HepG2 (cell line): ENCODE measurements around the gene COMMD7. TPM values are rescaled to one million over a fixed set of nuclear protein-coding genes. Genes with fewer than 3 reads are reported as not detected.

Source experiments
- ATAD3A ChIP-seq: sonication (generic); formaldehyde crosslinking; IDR thresholded peaks from 2 replicates; pipeline ENCODE4 v1.4.0; 2020; ENCODE audit warnings: missing genetic modification reagents
- FOXK1 ChIP-seq: sonication (generic); formaldehyde crosslinking; IDR thresholded peaks from 2 replicates; pipeline ENCODE4 v1.4.0; 2020; ENCODE audit warnings: low read depth, missing genetic modification reagents, borderline replicate concordance
- KLF9 ChIP-seq: IDR thresholded peaks from 2 replicates; pipeline ENCODE4 v1.6.1; 2016; ENCODE audit warnings: low read depth
- MED13 ChIP-seq: sonication (generic); formaldehyde crosslinking; IDR thresholded peaks from 2 replicates; pipeline ENCODE4 v1.5.0; 2020; ENCODE audit warnings: missing genetic modification reagents
- MTF2 ChIP-seq: sonication (generic); formaldehyde crosslinking; IDR thresholded peaks from 2 replicates; pipeline ENCODE4 v1.5.0; 2020; ENCODE audit warnings: missing genetic modification reagents, borderline replicate concordance
- SALL1 ChIP-seq: sonication (generic); formaldehyde crosslinking; IDR thresholded peaks from 2 replicates; pipeline ENCODE4 v1.8.0; 2022; ENCODE audit warnings: mild to moderate bottlenecking, missing genetic modification reagents
- SP2 ChIP-seq: sonication (generic); formaldehyde crosslinking; IDR thresholded peaks from 2 replicates; pipeline ENCODE4 v1.5.1; 2020; ENCODE audit warnings: mild to moderate bottlenecking, missing genetic modification reagents
- SRSF9 ChIP-seq: fragments of 200-400 bp; formaldehyde crosslinking; IDR thresholded peaks from 2 replicates; pipeline ENCODE4 v1.6.1; 2018; ENCODE audit warnings: borderline replicate concordance, mild to moderate bottlenecking, low read depth, low read length; ENCODE audit not compliant: insufficient read depth, poor library complexity, severe bottlenecking
- ZFYVE20 ChIP-seq: sonication (generic); formaldehyde crosslinking; IDR thresholded peaks from 2 replicates; pipeline ENCODE4 v1.8.0; 2023; ENCODE audit warnings: low read depth, mild to moderate bottlenecking, moderate library complexity, missing genetic modification reagents, borderline replicate concordance
- ZNF138 ChIP-seq: sonication (generic); formaldehyde crosslinking; IDR thresholded peaks from 2 replicates; pipeline ENCODE4 v1.5.0; 2020; ENCODE audit warnings: mild to moderate bottlenecking, low read depth, missing genetic modification reagents
- ZNF234 ChIP-seq: sonication (generic); formaldehyde crosslinking; conservative IDR thresholded peaks from 2 replicates; pipeline ENCODE4 v1.5.1; 2020; ENCODE audit warnings: mild to moderate bottlenecking, missing genetic modification reagents
- ZNF547 ChIP-seq: sonication (generic); formaldehyde crosslinking; IDR thresholded peaks from 2 replicates; pipeline ENCODE4 v1.5.1; 2020; ENCODE audit warnings: mild to moderate bottlenecking, missing genetic modification reagents
- ZNF607 ChIP-seq: sonication (generic); formaldehyde crosslinking; IDR thresholded peaks from 2 replicates; pipeline ENCODE4 v1.5.1; 2020; ENCODE audit warnings: missing genetic modification reagents, mild to moderate bottlenecking, borderline replicate concordance
- ZNF615 ChIP-seq: sonication (generic); formaldehyde crosslinking; IDR thresholded peaks from 2 replicates; pipeline ENCODE4 v1.5.0; 2020; ENCODE audit warnings: mild to moderate bottlenecking, missing genetic modification reagents, borderline replicate concordance
- polyA plus RNA-seq, 8 experiments: library from polyadenylated mRNA; depleted of rRNA in 3 of 8; stranded (reverse) in 7 of 8; unstranded in 1 of 8; fragments of >200 nt; fragmentation: Illumina TruSeq in 4 of 8; extraction: Trizol in 4 of 8; gene quantifications; 2 replicates each; pipeline versions ENCODE4 v1.2.1 to v1.2.3, GENCODE V29; 2011 to 2016; ENCODE audit warnings: low read depth in 4 of 8, missing spikeins in 1 of 8, mixed read lengths in 1 of 8; ENCODE audit not compliant: insufficient read depth in 1 of 8
- total RNA-seq, 5 experiments: library from RNA; depleted of rRNA; stranded (reverse); fragments of >200 nt; fragmentation: Illumina TruSeq; extraction: Trizol; gene quantifications; 2 replicates each; pipeline ENCODE4 v1.2.3, GENCODE V29; 2016; ENCODE audit warnings: low read depth in 1 of 5
- TF ChIP-seq, protein P1 (sequence below): sonication (generic); formaldehyde crosslinking; IDR thresholded peaks from 2 replicates; pipeline ENCODE4 v1.9.0; 2021; ENCODE audit warnings: missing genetic modification reagents, mild to moderate bottlenecking, borderline replicate concordance
- TF ChIP-seq, protein P2 (sequence below): sonication (generic); formaldehyde crosslinking; IDR thresholded peaks from 2 replicates; pipeline ENCODE4 v1.8.0; 2022; ENCODE audit warnings: low read depth, missing genetic modification reagents
- TF ChIP-seq, protein P3 (sequence below): sonication (generic); formaldehyde crosslinking; conservative IDR thresholded peaks from 2 replicates; pipeline ENCODE4 v1.4.0; 2020; ENCODE audit warnings: missing genetic modification reagents
- TF ChIP-seq, protein P4 (sequence below): IDR thresholded peaks from 2 replicates; pipeline ENCODE4 v1.6.1; 2016; ENCODE audit warnings: mild to moderate bottlenecking, missing biosample characterization, missing genetic modification reagents
- TF ChIP-seq, protein P5 (sequence below): sonication (generic); formaldehyde crosslinking; IDR thresholded peaks from 2 replicates; pipeline ENCODE4 v1.8.1; 2023; ENCODE audit warnings: mild to moderate bottlenecking, missing genetic modification reagents
- TF ChIP-seq, protein P6 (sequence below): sonication (generic); formaldehyde crosslinking; IDR thresholded peaks from 2 replicates; pipeline ENCODE4 v1.4.0; 2020; ENCODE audit warnings: missing genetic modification reagents

Gene COMMD7
- total and polyA plus RNA-seq, 2 of the 13 experiments (the other 11 are each of a cell fraction or from before 2014, with no cell fraction given) = 42.1 to 53.3 TPM

DNA sequence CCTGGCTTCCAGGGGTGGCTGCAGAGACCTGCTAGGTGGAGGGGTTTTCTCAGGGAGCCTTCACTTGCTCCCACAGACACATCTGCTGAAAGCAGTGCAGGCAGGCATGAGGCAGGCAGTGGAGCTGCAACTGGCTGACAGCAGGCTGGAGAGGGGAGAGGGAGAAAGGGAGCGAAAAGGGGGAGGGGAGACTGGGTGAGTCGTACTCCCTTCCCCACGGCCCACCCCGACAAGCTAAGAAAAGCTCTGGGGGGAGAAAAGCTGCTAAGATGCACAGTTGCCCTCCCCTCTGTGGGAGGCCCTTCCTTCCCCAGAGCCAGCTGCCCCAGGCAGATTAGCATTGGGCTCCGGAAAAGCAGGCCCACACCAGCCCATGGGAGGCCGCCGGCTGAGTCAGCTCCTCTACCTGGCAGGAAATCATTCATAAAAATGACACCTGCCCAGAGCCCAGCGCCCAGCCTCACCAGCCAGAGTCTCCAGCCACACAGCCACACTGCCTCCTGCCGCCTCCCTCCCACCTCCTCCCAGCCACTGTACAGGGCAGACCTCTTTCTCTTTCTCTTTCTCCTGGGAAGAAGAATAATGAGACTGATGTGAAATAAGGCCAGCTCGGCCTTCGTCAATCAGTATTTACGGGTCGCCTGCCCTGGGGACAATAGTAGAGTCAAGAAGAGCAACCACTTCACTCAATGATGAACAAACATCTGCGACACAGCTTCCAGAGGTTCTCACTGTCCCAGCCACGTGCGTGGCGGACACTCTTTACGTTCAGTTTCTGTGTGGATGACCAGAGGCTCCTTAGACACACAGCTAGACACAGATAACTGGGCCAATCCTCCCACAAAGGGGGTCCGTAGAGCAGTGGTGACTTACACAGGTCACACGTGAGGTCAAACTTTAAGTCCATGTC, 61.8 kb downstream of the COMMD7 start (continued):
- TF ChIP-seq, protein P1, sequence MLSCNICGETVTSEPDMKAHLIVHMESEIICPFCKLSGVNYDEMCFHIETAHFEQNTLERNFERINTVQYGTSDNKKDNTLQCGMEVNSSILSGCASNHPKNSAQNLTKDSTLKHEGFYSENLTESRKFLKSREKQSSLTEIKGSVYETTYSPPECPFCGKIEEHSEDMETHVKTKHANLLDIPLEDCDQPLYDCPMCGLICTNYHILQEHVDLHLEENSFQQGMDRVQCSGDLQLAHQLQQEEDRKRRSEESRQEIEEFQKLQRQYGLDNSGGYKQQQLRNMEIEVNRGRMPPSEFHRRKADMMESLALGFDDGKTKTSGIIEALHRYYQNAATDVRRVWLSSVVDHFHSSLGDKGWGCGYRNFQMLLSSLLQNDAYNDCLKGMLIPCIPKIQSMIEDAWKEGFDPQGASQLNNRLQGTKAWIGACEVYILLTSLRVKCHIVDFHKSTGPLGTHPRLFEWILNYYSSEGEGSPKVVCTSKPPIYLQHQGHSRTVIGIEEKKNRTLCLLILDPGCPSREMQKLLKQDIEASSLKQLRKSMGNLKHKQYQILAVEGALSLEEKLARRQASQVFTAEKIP (CRISPR knock-in tag) = no peak
- TF ChIP-seq ATAD3A (CRISPR knock-in tag) (no peak), SALL1 (CRISPR knock-in tag) (peak; percentile 55), ZNF138 (no peak), FOXK1 (CRISPR knock-in tag) (no peak), ZNF234 (CRISPR knock-in tag) (no peak), SRSF9 (no peak), SP2 (CRISPR knock-in tag) (no peak), MED13 (no peak), MTF2 (CRISPR knock-in tag) (no peak; the same call in 1 of the 2 replicates), ZNF547 (CRISPR knock-in tag) (peak; percentile 11; the same call in 1 of the 2 replicates), ZNF607 (CRISPR knock-in tag) (no peak), ZNF615 (CRISPR knock-in tag) (no peak), KLF9 (CRISPR knock-in tag) (no peak), ZFYVE20 (CRISPR knock-in tag) (no peak)
- TF ChIP-seq, protein P2, sequence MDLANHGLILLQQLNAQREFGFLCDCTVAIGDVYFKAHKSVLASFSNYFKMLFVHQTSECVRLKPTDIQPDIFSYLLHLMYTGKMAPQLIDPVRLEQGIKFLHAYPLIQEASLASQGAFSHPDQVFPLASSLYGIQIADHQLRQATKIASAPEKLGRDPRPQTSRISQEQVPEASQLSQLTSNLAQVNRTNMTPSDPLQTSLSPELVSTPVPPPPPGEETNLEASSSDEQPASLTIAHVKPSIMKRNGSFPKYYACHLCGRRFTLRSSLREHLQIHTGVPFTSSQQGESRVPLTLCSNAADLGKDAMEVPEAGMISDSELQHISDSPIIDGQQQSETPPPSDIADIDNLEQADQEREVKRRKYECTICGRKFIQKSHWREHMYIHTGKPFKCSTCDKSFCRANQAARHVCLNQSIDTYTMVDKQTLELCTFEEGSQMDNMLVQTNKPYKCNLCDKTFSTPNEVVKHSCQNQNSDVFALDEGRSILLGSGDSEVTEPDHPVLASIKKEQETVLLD (CRISPR knock-in tag) = no peak
- TF ChIP-seq, protein P3, sequence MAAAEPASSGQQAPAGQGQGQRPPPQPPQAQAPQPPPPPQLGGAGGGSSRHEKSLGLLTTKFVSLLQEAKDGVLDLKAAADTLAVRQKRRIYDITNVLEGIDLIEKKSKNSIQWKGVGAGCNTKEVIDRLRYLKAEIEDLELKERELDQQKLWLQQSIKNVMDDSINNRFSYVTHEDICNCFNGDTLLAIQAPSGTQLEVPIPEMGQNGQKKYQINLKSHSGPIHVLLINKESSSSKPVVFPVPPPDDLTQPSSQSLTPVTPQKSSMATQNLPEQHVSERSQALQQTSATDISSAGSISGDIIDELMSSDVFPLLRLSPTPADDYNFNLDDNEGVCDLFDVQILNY (CRISPR knock-in tag) = peak; percentile 60; the same call in 1 of the 2 replicates
- TF ChIP-seq, protein P4, sequence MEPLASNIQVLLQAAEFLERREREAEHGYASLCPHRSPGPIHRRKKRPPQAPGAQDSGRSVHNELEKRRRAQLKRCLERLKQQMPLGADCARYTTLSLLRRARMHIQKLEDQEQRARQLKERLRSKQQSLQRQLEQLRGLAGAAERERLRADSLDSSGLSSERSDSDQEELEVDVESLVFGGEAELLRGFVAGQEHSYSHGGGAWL (CRISPR knock-in tag) = no peak
- TF ChIP-seq, protein P5, sequence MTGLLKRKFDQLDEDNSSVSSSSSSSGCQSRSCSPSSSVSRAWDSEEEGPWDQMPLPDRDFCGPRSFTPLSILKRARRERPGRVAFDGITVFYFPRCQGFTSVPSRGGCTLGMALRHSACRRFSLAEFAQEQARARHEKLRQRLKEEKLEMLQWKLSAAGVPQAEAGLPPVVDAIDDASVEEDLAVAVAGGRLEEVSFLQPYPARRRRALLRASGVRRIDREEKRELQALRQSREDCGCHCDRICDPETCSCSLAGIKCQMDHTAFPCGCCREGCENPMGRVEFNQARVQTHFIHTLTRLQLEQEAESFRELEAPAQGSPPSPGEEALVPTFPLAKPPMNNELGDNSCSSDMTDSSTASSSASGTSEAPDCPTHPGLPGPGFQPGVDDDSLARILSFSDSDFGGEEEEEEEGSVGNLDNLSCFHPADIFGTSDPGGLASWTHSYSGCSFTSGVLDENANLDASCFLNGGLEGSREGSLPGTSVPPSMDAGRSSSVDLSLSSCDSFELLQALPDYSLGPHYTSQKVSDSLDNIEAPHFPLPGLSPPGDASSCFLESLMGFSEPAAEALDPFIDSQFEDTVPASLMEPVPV = 0 out of 2 replicates have a peak, but pooled peaks have one; percentile 63
- TF ChIP-seq, protein P6, sequence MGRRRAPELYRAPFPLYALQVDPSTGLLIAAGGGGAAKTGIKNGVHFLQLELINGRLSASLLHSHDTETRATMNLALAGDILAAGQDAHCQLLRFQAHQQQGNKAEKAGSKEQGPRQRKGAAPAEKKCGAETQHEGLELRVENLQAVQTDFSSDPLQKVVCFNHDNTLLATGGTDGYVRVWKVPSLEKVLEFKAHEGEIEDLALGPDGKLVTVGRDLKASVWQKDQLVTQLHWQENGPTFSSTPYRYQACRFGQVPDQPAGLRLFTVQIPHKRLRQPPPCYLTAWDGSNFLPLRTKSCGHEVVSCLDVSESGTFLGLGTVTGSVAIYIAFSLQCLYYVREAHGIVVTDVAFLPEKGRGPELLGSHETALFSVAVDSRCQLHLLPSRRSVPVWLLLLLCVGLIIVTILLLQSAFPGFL (CRISPR knock-in tag) = no peak
